Neural progenitor cell (in vitro differentiated cells): Measurements from ENCODE around the gene RAB5B.

Source experiments
- CTCF ChIP-seq: fragments of 200-600 bp; sonication (generic); IDR thresholded peaks from 2 replicates; pipeline ENCODE4 v1.5.1; 2017; ENCODE audit warnings: antibody characterized with exemption, mild to moderate bottlenecking
- EZH2 ChIP-seq: fragments of 200-600 bp; sonication (generic); IDR thresholded peaks from 2 replicates; pipeline ENCODE4 v1.6.1; 2017; ENCODE audit warnings: antibody characterized with exemption, mild to moderate bottlenecking, moderate library complexity

- TF ChIP-seq CTCF, result no peak
- no peak for TF ChIP-seq EZH2
These were observed 8.6 kb upstream of the RAB5B start for GRCh38 chr12:55965240-55965639.
